GM21717 (cell line): Measurements from ENCODE around the gene SUN3.

Experiments
- ATAC-seq: cut with Tn5 transposase; IDR thresholded peaks from one replicate; pipeline ENCODE4 v1.9.1; 2021; ENCODE audit warnings: mild to moderate bottlenecking, moderate library complexity; ENCODE audit not compliant: unreplicated experiment

SUN3 gene

DNA sequence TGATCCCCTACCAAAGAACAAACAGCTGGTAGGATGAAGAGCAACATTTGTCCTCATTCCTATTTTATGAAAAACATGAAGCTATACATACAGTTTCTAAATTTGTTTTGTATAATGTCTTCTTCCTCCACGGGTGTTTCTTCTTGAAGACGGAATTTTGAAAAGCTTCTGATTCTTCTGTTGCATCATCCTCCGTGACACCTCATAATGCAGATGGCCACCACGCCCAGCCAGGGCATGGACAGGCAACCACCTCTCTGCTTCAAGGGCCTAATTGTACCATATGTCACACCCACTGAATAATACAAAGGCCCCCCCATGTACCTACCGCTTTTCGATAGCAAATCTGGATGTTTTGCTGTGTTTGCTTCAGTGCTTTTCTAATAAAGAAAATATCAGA lies at the start of gene SUN3:
Gene SUN3 (minus strand): TSS at position 170 of the 400 bp plus-strand sequence. CDS start 169 bp downstream, at position 1.
- no peak for ATAC-seq

DNA sequence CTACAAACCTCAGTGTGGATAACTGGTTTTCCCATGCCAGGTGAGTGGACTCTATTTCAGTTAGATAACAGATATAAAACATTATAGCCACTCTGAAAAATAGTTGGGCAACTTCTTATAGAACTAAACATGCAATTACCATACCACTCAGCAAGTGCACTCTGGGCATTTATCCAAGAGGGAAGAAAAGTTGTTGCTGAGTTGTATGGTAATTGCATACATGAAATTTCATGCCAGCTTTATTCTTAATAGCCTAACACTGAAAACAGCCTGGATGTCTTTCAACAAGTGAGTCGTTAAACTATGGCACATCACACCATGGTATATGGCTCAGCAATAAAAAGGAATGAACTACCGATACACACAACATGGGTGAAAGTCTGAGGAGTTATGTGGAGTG lies 49.6 kb upstream of the SUN3 start:
- ATAC-seq = no peak

DNA sequence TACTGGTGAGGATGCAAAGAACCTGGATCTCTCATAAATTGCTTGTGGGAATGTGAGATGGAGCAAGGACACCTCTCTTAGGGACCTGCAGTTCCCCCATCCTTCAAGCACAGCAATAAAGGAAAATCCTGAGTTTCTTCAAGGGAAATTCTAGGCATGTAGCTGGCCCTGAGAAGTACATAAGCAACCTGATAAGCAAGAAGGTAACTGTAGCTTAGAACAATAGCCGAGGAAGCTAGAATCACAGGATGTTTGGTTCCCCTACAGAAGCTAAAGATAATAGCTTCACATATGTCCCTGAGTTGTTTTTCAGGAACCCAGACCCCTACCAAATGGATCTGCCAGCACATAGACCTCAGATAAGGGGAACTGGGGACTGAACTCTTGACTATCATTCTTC lies 48.5 kb upstream of the SUN3 start:
- no peak for ATAC-seq

DNA sequence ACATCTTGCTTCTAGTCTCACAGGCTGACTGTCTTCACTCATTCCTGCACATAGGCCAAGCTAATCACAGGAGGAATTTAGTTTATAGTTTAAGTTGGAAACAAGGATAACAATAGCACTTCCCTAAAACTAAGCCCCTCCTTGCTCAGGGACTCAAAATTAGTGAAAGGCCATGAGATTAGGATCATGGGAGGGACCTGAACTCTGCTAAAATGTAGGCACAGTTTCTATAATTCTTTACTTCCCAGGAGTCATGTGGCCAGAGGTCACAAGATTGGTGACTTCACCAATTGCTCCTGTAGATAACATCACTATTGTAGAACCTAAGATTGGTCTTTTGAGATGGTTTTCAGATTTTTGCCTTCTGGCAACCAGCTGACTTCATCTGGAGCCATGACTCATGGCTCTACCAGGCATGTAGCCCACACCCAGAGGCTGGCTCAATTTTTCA lies 45.3 kb upstream of the SUN3 start:
- no peak for ATAC-seq

GRCh38 chr7:48067475-48067874 lies 38.6 kb upstream of the SUN3 start:
- ATAC-seq = no peak

DNA sequence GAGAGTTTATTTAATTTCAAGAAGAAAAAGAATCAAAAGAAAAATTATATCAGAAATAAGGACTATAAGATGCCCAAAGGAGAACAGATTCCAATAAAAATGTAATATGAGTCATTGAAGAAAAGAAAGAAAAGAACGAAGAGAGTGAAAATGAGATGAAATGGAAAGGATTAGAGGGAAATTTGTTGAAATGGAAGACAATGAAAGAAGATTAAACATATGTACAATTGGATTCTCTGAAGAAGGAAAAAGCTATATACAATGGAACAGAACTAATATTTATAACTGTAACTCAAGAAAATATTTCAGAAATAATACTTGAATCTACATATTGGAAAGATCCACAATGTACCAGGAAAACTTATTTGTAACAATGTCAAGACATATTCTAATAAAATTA lies 35.1 kb upstream of the SUN3 start:
- ATAC-seq = no peak

DNA sequence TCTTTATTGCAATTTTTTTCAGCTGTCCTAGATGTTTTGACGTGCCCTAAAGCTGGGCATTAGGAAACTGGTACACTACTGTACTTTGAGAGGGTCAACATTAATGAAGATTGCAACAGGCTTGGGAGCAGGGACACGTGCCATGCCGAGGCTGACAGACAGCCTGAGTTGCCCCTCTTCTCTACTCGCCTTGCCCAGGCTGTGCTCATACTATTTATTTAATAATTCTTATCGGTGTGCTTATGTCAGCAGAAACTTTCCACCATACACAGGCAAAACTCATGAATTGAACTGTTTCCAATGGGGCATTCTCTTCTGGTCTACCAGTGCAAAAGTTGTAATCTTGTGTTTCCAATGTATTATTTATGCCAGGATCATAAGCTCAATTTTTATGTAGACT lies 30.8 kb upstream of the SUN3 start:
- ATAC-seq = no peak

DNA sequence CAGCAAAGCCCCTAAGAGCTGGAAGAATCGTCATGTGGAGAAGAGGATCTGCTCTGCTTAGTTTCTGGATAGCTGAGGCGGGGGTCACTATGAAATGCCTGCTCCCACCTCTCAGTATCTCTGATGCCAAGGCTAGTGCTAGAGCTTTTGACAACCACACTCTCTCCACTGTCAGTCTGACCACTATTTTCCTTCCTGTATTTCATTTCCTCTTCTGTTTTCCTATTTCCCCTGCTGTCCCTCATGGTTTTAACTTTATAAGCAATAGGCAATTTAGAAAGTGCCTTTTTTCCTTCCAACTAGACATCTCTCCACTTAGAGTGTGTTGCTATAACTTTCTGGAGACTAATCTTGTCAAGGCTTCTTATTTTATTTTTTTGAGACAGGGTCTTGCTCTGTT lies 30.1 kb upstream of the SUN3 start:
- no peak for ATAC-seq

- no peak for ATAC-seq
Observed at GRCh38 chr7:48053736-48054135, 24.8 kb upstream of the SUN3 start.

DNA sequence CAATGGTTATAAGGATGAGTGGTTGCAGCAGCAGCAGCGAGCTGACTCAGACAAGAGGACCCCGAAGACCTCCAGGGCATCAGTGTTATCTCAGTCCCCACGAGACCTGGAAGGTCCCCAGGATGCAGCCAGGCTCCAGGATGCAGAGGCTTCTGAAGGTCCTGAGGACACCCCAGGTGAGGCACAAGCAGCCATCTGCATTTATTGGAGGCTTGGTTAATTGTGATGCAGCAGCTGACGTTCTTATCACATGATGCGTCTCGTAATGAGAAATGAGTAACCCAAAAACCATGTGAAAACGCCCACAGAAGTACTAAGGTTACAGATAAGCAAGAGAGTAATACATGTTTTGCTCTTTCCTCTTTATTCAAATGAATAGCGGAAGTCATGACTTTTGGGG lies 23.8 kb upstream of the SUN3 start:
- no peak for ATAC-seq

DNA sequence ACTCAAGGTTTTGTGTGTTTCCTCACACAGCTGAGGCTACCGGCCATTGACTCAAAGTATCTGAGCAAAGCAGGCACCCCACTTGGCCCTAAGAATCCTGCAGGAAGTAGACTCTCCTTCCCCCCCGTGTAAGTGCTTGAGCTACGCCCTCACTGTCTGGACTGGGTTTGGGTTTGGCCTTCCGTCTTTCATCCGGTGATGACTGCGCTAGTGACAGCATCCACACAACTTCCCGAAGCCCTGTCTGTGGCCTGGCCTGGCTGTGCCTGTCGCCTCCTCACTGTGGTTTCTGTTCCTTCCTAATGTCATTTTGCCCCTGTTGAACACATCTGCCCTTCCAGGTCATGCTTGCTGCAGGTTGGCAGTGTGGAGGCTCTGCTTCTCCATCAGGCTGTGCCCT lies 20.9 kb upstream of the SUN3 start:
- no peak for ATAC-seq

- no peak for ATAC-seq
Observed at GRCh38 chr7:48048113-48048512, 19.2 kb upstream of the SUN3 start.

DNA sequence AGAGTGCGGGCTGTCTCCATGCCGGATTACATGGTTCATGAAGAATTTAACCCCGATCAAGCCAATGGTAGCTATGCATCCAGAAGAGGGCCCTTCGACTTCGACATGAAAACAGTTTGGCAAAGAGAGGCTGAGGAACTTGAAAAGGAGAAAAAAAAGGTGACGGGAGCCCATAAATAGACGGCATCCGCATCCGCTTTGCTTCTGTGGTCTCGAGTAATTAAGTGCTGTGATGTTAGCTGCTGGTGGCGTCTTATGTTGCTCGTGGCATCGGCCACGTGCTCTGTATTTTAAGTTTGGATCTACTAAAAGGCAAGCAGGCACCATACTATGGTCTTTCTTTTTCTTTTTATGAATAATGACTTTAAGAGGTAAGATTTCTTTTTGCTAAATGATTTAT lies 17.6 kb upstream of the SUN3 start:
- ATAC-seq = no peak

- no peak for ATAC-seq
Observed at GRCh38 chr7:48045195-48045765, 16.4 kb upstream of the SUN3 start.

DNA sequence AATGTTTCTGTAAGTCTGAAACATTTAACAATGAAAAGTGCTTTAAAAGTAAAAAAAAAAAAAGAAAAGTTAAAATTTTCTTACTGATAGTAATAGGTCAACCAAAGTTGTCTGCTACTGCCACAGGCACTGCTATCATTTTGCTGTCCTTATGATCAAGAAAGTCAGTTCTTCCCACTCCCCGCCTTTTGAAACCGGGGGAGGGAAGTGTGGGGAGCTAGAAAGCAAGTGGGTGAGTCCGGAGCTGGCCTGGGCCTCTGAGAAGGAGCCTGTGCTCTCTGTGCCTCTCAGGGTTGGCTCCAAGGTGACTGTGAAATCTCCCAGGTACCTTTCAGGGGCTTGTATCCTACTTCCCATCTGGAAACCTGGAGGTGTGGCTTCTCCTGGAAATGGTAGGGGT lies 13.7 kb upstream of the SUN3 start:
- ATAC-seq = no peak

DNA sequence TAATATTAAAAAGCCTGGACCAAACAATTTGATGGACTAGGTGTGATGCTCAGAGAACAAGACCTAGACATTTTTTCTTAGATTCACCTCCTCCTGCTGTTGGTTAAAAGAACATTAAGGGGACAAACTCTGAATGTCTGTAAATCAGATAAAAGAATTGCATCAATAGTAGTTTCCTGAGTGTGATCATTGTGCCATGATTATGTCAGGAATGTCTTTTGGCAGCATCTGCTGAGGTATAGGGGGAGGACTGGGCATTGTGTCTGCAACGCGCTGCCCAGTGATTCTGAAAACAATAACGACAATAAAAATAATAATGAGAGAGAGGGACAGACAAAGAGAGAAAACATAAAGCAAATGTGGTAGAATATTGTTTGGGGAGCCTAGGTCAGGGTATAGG lies 13.3 kb upstream of the SUN3 start:
- ATAC-seq = no peak

DNA sequence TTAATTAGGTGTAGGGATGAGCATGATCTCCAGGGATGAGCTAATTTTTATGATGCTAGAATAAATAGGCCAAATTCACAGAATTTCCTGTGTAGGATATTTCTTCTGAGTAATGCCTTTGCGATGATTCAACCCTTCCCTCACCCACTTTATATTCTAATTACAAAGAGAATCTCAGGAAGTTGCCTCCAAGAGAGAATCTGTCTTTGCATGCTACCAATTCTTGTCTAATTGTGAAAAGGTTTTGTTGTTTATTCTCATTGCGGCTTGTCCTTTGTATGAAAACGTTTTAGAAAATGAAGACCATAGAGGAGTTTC lies 12.7 kb upstream of the SUN3 start:
- ATAC-seq = no peak

DNA sequence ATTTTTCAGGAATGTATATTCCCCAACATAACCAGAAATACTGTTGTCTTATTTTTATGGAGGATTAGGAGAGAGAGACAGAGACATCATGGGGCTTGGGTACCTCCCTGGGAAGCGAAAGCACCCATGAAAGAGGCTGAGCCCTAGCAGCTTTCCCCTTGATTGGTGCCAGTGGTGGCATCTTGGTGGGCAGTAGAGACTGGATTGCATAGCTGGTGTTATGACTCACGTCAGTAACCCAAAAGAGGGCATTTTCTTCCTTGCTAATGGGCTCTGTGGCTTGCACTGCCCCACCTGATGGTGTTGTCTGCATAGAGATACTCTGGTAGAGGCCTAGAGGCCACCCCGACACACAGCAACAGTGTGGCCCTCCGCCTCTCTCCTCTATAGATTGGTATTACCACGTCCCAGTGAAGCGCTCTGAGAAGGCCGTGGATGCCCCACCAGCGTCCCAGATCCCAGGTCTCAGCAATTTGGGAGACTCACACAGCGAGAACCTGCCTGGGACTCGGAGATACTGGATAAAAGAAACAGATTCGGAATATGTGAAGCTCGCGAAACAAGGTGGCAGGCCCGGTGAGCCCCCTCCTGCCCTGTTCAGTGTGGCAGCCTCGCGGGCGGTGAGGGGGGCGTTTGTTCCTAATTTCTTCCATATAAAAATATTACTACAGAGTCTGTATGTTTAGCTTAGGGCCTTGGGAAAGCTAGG lies 12.2 kb upstream of the SUN3 start:
- ATAC-seq = no peak

- no peak for ATAC-seq
Observed at GRCh38 chr7:48038815-48039506, 10.1 kb upstream of the SUN3 start.

DNA sequence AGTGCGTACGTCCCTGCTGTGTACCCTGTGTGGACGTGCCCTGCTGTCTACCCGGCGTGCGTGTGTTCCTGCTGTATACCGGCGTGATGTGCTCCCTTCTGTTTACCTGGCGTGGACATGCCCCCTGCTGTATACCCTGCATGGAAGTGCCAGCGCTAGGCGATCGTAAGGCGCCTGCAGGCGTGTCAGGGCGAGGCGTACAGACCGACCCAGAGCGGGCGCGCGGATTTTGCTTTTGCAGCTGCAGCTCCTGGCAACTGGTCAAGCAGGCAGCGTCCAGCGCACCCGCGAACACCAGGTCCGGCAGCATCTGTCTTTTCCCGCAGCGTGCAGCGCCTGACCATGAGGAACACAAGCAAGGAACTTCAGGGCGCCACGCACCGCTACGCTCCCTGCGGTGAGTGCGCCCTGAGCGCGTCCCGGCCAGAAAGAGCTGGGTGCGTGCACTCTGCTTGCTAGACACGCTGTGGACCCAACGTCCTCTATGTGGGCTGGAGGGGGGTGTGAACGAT lies 7.1 kb upstream of the SUN3 start:
- ATAC-seq = no peak

- peak; percentile 99 for ATAC-seq
Observed at GRCh38 chr7:48035301-48035966, 6.5 kb upstream of the SUN3 start, which contains the start of gene C7orf57. TSS of gene C7orf57 (plus strand) at chr7:48035543. CDS start at chr7:48036309, 766 bp downstream.

DNA sequence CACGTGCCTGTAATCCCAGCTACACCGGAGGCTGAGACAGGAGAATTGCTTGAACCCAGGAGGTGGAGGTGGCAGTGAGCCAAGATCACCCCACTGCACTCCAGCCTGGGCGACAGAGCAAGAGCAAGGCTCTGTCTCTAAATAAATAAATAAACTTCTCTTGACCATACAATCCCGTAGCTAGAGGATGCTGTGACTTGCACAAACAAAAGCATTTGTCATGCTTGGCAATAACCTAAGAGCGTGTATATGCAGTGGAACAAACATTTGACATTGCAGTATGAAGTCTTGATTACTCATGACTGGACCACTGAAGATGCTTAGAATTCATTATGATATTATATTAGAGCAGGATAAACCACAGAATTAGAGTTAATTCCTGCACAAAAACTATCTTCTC lies 5.0 kb upstream of the SUN3 start:
- no peak for ATAC-seq
